SK-N-SH (cell line): ENCODE results near the gene SOX2. TPM values are rescaled to one million over a fixed set of nuclear protein-coding genes. Genes with fewer than 3 reads are reported as not detected.

Experiments used
- CTCF ChIA-PET: fragments of 300-600, 350-600 bp; formaldehyde crosslinking; extraction: SDS; loops from one replicate; lab custom pipeline; 2021; lab: Yijun Ruan, JAX
- POLR2A ChIA-PET: fragments of 350-600 bp; sonication (Branson Sonifier 250); formaldehyde crosslinking; extraction: SDS; loops from one replicate; lab custom pipeline; 2020; ENCODE audit warnings: antibody characterized with exemption, inconsistent platforms; lab: Yijun Ruan, JAX
- DNase-seq: peaks from one replicate; pipeline ENCODE4 v3.0.0; 2012
- H2AFZ ChIP-seq: fragments of 200-600 bp; sonication (generic); 2 replicates; pipeline ENCODE4 v1.8.1; 2016; ENCODE audit warnings: antibody characterized with exemption, mild to moderate bottlenecking, low read depth
- H3F3A ChIP-seq: fragments of 200-600 bp; sonication (generic); replicated peaks from 2 replicates; pipeline ENCODE3; 2016; ENCODE audit warnings: antibody characterized with exemption, mild to moderate bottlenecking; ENCODE audit not compliant: insufficient read depth
- H3K27ac ChIP-seq, 2 experiments: fragments of 200-500 bp in 1 of 2; fragments of 200-600 bp in 1 of 2; sonication (Bioruptor generic) in 1 of 2; sonication (generic), shearing (Covaris generic) in 1 of 2; 2 replicates each; pipeline versions ENCODE4 v1.5.1 to v1.6.1; 2014 to 2016; ENCODE audit warnings: low read depth in 2 of 2, inconsistent platforms in 1 of 2, low read length in 1 of 2, mild to moderate bottlenecking in 1 of 2, mixed read lengths in 1 of 2
- H3K27me3 ChIP-seq: fragments of 200-600 bp; sonication (generic), shearing (Covaris generic); 2 replicates; pipeline ENCODE4 v1.6.1; 2016; ENCODE audit warnings: mixed run types; ENCODE audit not compliant: insufficient read depth
- H3K36me3 ChIP-seq, 2 experiments: fragments of 200-500 bp in 1 of 2; fragments of 200-600 bp in 1 of 2; sonication (Bioruptor generic) in 1 of 2; sonication (generic) in 1 of 2; replicated peaks in 1 of 2; 2 replicates each; pipeline versions ENCODE3 to v1.5.1; 2014 to 2016; ENCODE audit warnings: low read length in 1 of 2, mild to moderate bottlenecking in 1 of 2; ENCODE audit not compliant: insufficient read depth in 2 of 2, control insufficient read depth in 1 of 2
- H3K4me1 ChIP-seq, 2 experiments: fragments of 200-500 bp in 1 of 2; fragments of 200-600 bp in 1 of 2; sonication (Bioruptor generic) in 1 of 2; sonication (generic), shearing (Covaris generic) in 1 of 2; 2 replicates each; pipeline versions ENCODE4 v1.5.1 to v1.6.1; 2014 to 2016; ENCODE audit warnings: low read depth in 1 of 2, low read length in 1 of 2, mixed run types in 1 of 2; ENCODE audit not compliant: insufficient read depth in 2 of 2, control insufficient read depth in 1 of 2
- H3K4me2 ChIP-seq: fragments of 200-600 bp; sonication (generic), shearing (Covaris generic); 2 replicates; pipeline ENCODE4 v1.6.1; 2017; ENCODE audit warnings: mixed run types
- H3K4me3 ChIP-seq, 2 experiments: fragments of 200-500 bp in 1 of 2; fragments of 200-600 bp in 1 of 2; sonication (Bioruptor generic) in 1 of 2; sonication (generic), shearing (Covaris generic) in 1 of 2; 2 replicates each; pipeline versions ENCODE4 v1.5.1 to v1.8.1; 2014 to 2016; ENCODE audit warnings: low read depth in 2 of 2, inconsistent platforms in 1 of 2, low read length in 1 of 2, mild to moderate bottlenecking in 1 of 2, mixed read lengths in 1 of 2, moderate library complexity in 1 of 2
- H3K79me2 ChIP-seq: fragments of 200-600 bp; sonication (generic); 2 replicates; pipeline ENCODE4 v1.8.1; 2017; ENCODE audit warnings: mild to moderate bottlenecking; ENCODE audit not compliant: insufficient read depth
- H3K9ac ChIP-seq: fragments of 200-600 bp; sonication (generic); 2 replicates; pipeline ENCODE4 v1.6.1; 2017; ENCODE audit warnings: mixed run types
- H3K9me2 ChIP-seq: fragments of 200-600 bp; sonication (generic); 2 replicates; pipeline ENCODE4 v1.6.1; 2017; ENCODE audit warnings: mixed run types
- H3K9me3 ChIP-seq: fragments of 200-600 bp; sonication (generic); 2 replicates; pipeline ENCODE4 v1.6.1; 2017; ENCODE audit warnings: mixed run types, mild to moderate bottlenecking, moderate library complexity
- H4K20me1 ChIP-seq: fragments of 200-600 bp; sonication (generic); 2 replicates; pipeline ENCODE4 v1.6.1; 2017; ENCODE audit warnings: mild to moderate bottlenecking, mixed run types; ENCODE audit not compliant: insufficient read depth
- ELF1 ChIP-seq: IDR thresholded peaks from 2 replicates; pipeline ENCODE4 v1.4.0; 2012
- EZH2phosphoT487 ChIP-seq: fragments of 200-600 bp; sonication (generic); IDR thresholded peaks from 2 replicates; pipeline ENCODE4 v1.6.1; 2017; ENCODE audit warnings: low read depth, mixed run types, mild to moderate bottlenecking, antibody characterized with exemption, moderate library complexity, borderline replicate concordance
- FOXJ3 ChIP-seq: sonication (generic); formaldehyde crosslinking; IDR thresholded peaks from 2 replicates; pipeline ENCODE4 v1.5.1; 2020; ENCODE audit warnings: mild to moderate bottlenecking, missing genetic modification reagents
- GABPA ChIP-seq: IDR thresholded peaks from 2 replicates; pipeline ENCODE4 v1.4.0; 2012; ENCODE audit warnings: low read depth, mild to moderate bottlenecking
- MEF2A ChIP-seq: IDR thresholded peaks from 2 replicates; pipeline ENCODE4 v1.4.0; 2012; ENCODE audit warnings: low read depth, borderline replicate concordance
- NFIC ChIP-seq: IDR thresholded peaks from 2 replicates; pipeline ENCODE4 v1.4.0; 2012; ENCODE audit warnings: borderline replicate concordance
- RAD21 ChIP-seq: IDR thresholded peaks from 2 replicates; pipeline ENCODE4 v1.6.1; 2012; ENCODE audit warnings: mild to moderate bottlenecking, low read length
- RCOR1 ChIP-seq: fragments of 150-350 bp; IDR thresholded peaks from 2 replicates; pipeline ENCODE4 v1.6.1; 2017; ENCODE audit warnings: antibody characterized with exemption, low read length
- SMC3 ChIP-seq: IDR thresholded peaks from 2 replicates; pipeline ENCODE4 v1.6.1; 2012; ENCODE audit warnings: low read depth, low read length, improper control_type of control experiment
- TEAD4 ChIP-seq: IDR thresholded peaks from 2 replicates; pipeline ENCODE4 v1.4.0; 2012; ENCODE audit warnings: mild to moderate bottlenecking, borderline replicate concordance; ENCODE audit not compliant: insufficient read depth
- WGBS: methylation state at CpG from one replicate; pipeline ENCODE4 v1.1.6; 2017; ENCODE audit warnings: low lambda C conversion rate; 5-methylcytosine and 5-hydroxymethylcytosine counted together
- polyA plus RNA-seq, 3 experiments: library from polyadenylated mRNA; depleted of rRNA; stranded (reverse); fragments of >200 nt; gene quantifications; 2 replicates each; pipeline ENCODE4 v1.2.3, GENCODE V29; 2012
- TF ChIP-seq, protein P1 (sequence below): fragments of 200-600 bp; sonication (generic); IDR thresholded peaks from 2 replicates; pipeline ENCODE4 v1.6.1; 2017; ENCODE audit warnings: antibody characterized with exemption, mild to moderate bottlenecking, moderate library complexity
- TF ChIP-seq, protein P2 (sequence below): IDR thresholded peaks from 2 replicates; pipeline ENCODE4 v1.4.0; 2012; ENCODE audit warnings: low read depth
- TF ChIP-seq, protein P3 (sequence below): fragments of 150-350 bp; IDR thresholded peaks from 2 replicates; pipeline ENCODE4 v1.6.1; 2016; ENCODE audit warnings: mild to moderate bottlenecking, low read depth, low read length

Gene SOX2
- polyA plus RNA-seq, 1 of the 3 experiments (the other 2 are of a cell fraction), result 0.13 TPM

DNA sequence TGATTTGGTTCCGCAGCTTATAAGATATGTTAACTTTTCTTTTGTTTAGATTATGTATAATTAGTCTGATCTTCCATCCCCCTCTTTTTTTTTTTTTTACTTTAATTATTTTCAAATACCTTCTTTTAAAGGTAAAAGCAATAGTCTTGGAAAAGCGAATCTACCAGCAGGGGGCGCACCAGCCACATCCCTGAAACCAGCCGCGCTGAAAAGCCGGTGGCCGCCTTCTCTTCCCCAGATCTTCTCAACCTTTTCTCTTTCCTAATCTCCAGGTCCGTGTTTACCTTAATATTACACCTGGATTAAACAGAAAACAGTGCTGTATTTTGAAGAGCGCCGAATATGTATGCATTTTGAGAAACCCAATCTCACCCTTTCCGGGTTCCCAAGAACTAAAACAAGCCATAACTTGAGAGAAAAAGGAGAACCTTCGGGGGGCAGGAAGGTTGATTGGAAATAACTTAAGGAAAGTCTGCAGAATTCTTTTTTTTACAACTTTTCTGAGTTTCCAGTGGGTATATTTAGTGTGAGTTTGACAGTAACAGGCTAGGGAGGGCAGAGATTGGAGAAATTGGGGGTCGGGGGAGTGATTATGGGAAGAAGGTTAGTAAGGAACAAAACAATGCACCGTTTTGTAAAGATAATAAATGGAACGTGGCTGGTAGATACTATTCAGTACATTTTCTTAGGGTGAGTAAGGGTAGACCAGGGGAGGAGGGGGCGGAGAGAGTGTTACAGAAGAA is 2.0 kb upstream of the SOX2 start:
- Histone ChIP-seq H3F3A (no peaks in the 10 kb centered on the region), H3K36me3 (no peaks in the 10 kb centered on the region), H3K27me3 (peaks cover 14% of the 10 kb centered on the region; the same call in 1 of the 2 replicates), H3K79me2 (no peaks in the 10 kb centered on the region), H3K4me2 (peak overlapping the region; percentile 55; the same call in 1 of the 2 replicates), H3K9ac (no peak overlapping the region), H3K4me3 (peak overlapping the region in 1 of 2 experiments; percentile 37; a peak in 1 of 4 replicates), H3K9me2 (no peaks in the 10 kb centered on the region), H3K9me3 (no peaks in the 10 kb centered on the region), H3K4me1 (peaks cover 0 to 13% of the 10 kb centered on the region in 2 experiments; a peak in 1 of 4 replicates), H2AFZ (no peak overlapping the region), H3K27ac (no peak overlapping the region), H4K20me1 (no peaks in the 10 kb centered on the region)
- CTCF ChIA-PET, result interaction anchor here (0.6 to 4.8 kb wide), 25 partner anchors 9 to 979 kb away, joined by 3 to 32 read pairs (median 4); no protein-coding TSS in a partner anchor
- POLR2A ChIA-PET, result no interaction called here
- no peak for TF ChIP-seq GABPA
- no peak for TF ChIP-seq NFIC
- no peak for TF ChIP-seq MEF2A
- no peak for TF ChIP-seq TEAD4
- TF ChIP-seq, protein P1, sequence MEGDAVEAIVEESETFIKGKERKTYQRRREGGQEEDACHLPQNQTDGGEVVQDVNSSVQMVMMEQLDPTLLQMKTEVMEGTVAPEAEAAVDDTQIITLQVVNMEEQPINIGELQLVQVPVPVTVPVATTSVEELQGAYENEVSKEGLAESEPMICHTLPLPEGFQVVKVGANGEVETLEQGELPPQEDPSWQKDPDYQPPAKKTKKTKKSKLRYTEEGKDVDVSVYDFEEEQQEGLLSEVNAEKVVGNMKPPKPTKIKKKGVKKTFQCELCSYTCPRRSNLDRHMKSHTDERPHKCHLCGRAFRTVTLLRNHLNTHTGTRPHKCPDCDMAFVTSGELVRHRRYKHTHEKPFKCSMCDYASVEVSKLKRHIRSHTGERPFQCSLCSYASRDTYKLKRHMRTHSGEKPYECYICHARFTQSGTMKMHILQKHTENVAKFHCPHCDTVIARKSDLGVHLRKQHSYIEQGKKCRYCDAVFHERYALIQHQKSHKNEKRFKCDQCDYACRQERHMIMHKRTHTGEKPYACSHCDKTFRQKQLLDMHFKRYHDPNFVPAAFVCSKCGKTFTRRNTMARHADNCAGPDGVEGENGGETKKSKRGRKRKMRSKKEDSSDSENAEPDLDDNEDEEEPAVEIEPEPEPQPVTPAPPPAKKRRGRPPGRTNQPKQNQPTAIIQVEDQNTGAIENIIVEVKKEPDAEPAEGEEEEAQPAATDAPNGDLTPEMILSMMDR, result peak; percentile 90
- peak; percentile 88 for TF ChIP-seq RAD21
- TF ChIP-seq, protein P2, sequence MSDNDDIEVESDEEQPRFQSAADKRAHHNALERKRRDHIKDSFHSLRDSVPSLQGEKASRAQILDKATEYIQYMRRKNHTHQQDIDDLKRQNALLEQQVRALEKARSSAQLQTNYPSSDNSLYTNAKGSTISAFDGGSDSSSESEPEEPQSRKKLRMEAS, result no peak
- TF ChIP-seq RCOR1, result no peak
- TF ChIP-seq SMC3, result peak; percentile 86
- no peak for TF ChIP-seq ELF1
- no peak for TF ChIP-seq FOXJ3
- DNase-seq, result peak; percentile 72
- 27% methylated on average over 16 of the region's 16 CpGs for WGBS

DNA sequence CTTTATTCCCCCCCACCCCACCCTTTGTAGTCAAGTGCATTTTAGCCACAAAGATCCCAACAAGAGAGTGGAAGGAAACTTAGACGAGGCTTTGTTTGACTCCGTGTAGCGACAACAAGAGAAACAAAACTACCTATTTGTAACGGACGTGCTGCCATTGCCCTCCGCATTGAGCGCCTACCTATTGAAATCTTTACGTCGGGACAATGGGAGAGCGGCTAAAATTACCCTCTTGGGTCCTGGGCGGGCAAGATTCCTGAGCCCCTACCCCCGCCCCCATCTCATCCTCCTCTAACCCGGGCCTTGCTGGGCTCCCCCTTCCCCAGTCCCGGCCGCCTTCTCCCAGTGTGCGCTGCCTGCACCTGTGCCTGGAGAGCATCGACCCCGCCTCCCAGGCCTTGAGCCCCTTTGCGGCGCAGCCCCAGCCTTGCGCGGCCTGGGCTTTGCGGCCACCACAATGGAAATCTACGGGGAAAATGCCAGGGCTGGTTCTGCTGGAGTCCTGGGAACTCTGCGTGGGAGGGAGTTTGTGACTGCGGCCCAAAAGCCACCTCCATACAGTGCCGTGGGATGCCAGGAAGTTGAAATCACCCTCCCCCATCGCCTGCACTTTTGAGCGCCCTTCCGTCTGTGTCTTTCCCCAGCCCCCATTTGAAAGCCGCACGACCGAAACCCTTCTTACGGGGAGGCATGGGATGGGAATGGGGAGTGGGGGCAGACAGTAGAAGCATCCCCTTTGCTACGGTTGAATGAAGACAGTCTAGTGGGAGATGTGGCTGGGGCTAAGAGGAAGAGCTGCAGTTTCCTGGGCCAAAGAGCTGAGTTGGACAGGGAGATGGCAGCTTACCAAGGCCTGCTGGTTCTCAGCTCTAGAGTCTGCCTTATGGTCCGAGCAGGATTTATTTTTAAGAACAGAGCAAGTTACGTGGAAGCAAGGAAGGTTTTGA is 1.1 kb upstream of the SOX2 start:
- no peak overlapping the region for H3K9ac ChIP-seq
- H3K27ac ChIP-seq, result no peak overlapping the region; a peak in 1 of 4 replicates
- H3F3A ChIP-seq, result no peaks in the 10 kb centered on the region
- no peak overlapping the region for H2AFZ ChIP-seq
- peaks cover 14% of the 10 kb centered on the region; the same call in 1 of the 2 replicates for H3K27me3 ChIP-seq
- H3K9me2 ChIP-seq, result no peaks in the 10 kb centered on the region
- H3K4me3 ChIP-seq, result no peak overlapping the region
- POLR2A ChIA-PET, result no interaction called here
- H4K20me1 ChIP-seq, result no peaks in the 10 kb centered on the region
- peak overlapping the region; percentile 72; the same call in 1 of the 2 replicates for H3K4me2 ChIP-seq
- 93% methylated on average over 34 of the region's 37 CpGs for WGBS
- no peaks in the 10 kb centered on the region for H3K36me3 ChIP-seq
- DNase-seq, result no peak
- TF ChIP-seq, protein P3, sequence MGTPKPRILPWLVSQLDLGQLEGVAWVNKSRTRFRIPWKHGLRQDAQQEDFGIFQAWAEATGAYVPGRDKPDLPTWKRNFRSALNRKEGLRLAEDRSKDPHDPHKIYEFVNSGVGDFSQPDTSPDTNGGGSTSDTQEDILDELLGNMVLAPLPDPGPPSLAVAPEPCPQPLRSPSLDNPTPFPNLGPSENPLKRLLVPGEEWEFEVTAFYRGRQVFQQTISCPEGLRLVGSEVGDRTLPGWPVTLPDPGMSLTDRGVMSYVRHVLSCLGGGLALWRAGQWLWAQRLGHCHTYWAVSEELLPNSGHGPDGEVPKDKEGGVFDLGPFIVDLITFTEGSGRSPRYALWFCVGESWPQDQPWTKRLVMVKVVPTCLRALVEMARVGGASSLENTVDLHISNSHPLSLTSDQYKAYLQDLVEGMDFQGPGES, result no peak
- TF ChIP-seq EZH2phosphoT487 (no peak), NFIC (no peak), RCOR1 (no peak)
- no peaks in the 10 kb centered on the region for H3K79me2 ChIP-seq
- H3K4me1 ChIP-seq, result peaks cover 0 to 16% of the 10 kb centered on the region in 2 experiments; a peak in 1 of 4 replicates
- no peaks in the 10 kb centered on the region for H3K9me3 ChIP-seq
- CTCF ChIA-PET, result interaction anchor here (0.9 to 4.8 kb wide), 6 partner anchors 10 to 973 kb away, joined by 3 to 32 read pairs (median 6); no protein-coding TSS in a partner anchor
